ENCODE data around the gene CCT8. TPM values are rescaled to one million over a fixed set of nuclear protein-coding genes. Genes with fewer than 3 reads are reported as not detected.

CCT8 gene
- total RNA-seq, 4 donors from 2014 or later, result 73.9 to 104 (median 85.4) TPM

GRCh38 chr21:29056005-29056404 is 17.4 kb downstream of the CCT8 start:
- Histone ChIP-seq H3K27me3 (no peaks in the 10 kb centered on the region), H3K4me1 (peaks cover 0 to 8% (median 2%) of the 10 kb centered on the region in 4 donors), H3K9me3 (no peaks in the 10 kb centered on the region), H3K27ac (replicated peaks in 1 of 4) (no peak overlapping the region), H3K4me3 (no peak overlapping the region), H3K36me3 (peaks cover 67 to 99% (median 91%) of the 10 kb centered on the region in 4 donors)
- intact Hi-C loops (cut with DNase I), result no loop called here
- WGBS, result 56% methylated on average over 1 of the region's 1 CpG
- no peak for DNase-seq (ENCODE audit: extremely low spot score)
- TF ChIP-seq CTCF (IDR thresholded peaks at IDR 0.05) (no peak), POLR2AphosphoS5 (IDR thresholded peaks at IDR 0.05) (no peak), EP300 (IDR thresholded peaks at IDR 0.05) (no peak), POLR2A (IDR thresholded peaks at IDR 0.05; ENCODE audit: low read depth) (no peak)

GRCh38 chr21:29055080-29055479 is 18.4 kb downstream of the CCT8 start:
- intact Hi-C loops (cut with DNase I), result no loop called here
- WGBS, result 95% methylated on average over 5 of the region's 5 CpGs
- H3K4me3 ChIP-seq, result no peak overlapping the region
- TF ChIP-seq EP300 (IDR thresholded peaks at IDR 0.05), result no peak
- TF ChIP-seq POLR2A (IDR thresholded peaks at IDR 0.05; ENCODE audit: low read depth), result no peak
- TF ChIP-seq POLR2AphosphoS5 (IDR thresholded peaks at IDR 0.05), result no peak
- no peak for TF ChIP-seq CTCF (IDR thresholded peaks at IDR 0.05)
- no peak for DNase-seq (ENCODE audit: extremely low spot score)
- no peaks in the 10 kb centered on the region for H3K27me3 ChIP-seq
- H3K36me3 ChIP-seq, result peaks cover 64 to 99% (median 91%) of the 10 kb centered on the region in 4 donors
- H3K4me1 ChIP-seq, result no peaks in the 10 kb centered on the region
- no peaks in the 10 kb centered on the region for H3K9me3 ChIP-seq
- H3K27ac ChIP-seq (replicated peaks in 1 of 4), result no peak overlapping the region

DNA sequence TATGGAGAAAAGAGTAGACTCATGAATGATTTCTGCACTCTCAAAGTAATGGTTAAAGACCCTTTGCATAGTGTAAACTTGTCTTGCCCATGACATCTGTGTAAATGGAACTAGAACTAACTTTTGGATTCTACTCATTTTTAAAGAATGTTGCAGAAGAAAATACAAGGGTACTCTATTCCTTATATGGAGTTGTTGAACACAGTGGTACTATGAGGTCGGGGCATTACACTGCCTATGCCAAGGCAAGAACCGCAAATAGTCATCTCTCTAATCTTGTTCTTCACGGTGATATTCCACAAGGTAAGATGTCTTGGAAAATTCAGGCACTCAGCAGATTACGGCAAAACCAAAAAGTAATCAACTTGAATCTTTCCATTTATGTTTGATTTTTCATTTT is 19.8 kb downstream of the CCT8 start:
- 80% methylated on average over 4 of the region's 4 CpGs for WGBS
- DNase-seq (ENCODE audit: extremely low spot score), result no peak
- H3K4me1 ChIP-seq, result no peaks in the 10 kb centered on the region
- TF ChIP-seq POLR2A (IDR thresholded peaks at IDR 0.05; ENCODE audit: low read depth) (no peak), EP300 (IDR thresholded peaks at IDR 0.05) (no peak), CTCF (IDR thresholded peaks at IDR 0.05) (no peak), POLR2AphosphoS5 (IDR thresholded peaks at IDR 0.05) (no peak)
- no peaks in the 10 kb centered on the region for H3K9me3 ChIP-seq
- peaks cover 55 to 99% (median 92%) of the 10 kb centered on the region in 4 donors for H3K36me3 ChIP-seq
- intact Hi-C loops (cut with DNase I), result no loop called here
- no peaks in the 10 kb centered on the region for H3K27me3 ChIP-seq
- H3K27ac ChIP-seq (replicated peaks in 1 of 4), result no peak overlapping the region
- H3K4me3 ChIP-seq, result no peak overlapping the region

DNA sequence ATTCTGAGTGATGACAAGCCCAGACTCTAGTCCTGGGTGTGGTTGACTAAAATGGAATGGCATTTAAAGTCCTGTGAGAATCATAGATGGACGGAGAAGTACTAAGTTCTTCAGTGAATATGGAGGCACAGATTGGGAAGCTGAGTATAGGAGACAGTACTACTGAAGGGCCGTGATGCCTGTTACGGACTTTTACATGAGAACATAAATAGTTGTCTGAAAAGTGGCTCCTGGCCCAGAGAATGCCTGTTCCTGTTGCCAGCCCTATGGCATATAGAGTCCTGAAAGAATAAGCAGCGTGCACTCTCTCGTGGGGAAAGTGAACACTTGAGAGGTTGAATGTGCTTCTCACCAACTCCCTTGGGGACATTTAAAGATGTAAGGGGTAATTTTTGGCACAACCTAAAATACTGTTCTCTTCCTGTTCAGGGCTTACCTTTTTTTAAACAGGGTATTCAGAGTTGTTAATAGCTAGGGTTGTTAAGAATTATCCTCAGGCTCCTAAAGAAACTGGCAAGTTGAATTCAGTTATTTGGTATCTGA is 20.4 kb downstream of the CCT8 start:
- H3K36me3 ChIP-seq, result peaks cover 51 to 99% (median 92%) of the 10 kb centered on the region in 4 donors
- intact Hi-C loops (cut with DNase I), result no loop called here
- 73% methylated on average over 5 of the region's 5 CpGs for WGBS

More for the DNA sequence above, 20.4 kb downstream of the CCT8 start:
- H3K9me3 ChIP-seq, result no peaks in the 10 kb centered on the region
- H3K27ac ChIP-seq (replicated peaks in 1 of 4), result no peak overlapping the region
- H3K27me3 ChIP-seq, result no peaks in the 10 kb centered on the region
- no peak for DNase-seq (ENCODE audit: extremely low spot score)
- no peaks in the 10 kb centered on the region for H3K4me1 ChIP-seq
- no peak for TF ChIP-seq POLR2AphosphoS5 (IDR thresholded peaks at IDR 0.05)
- TF ChIP-seq EP300 (IDR thresholded peaks at IDR 0.05), result no peak
- TF ChIP-seq POLR2A (IDR thresholded peaks at IDR 0.05; ENCODE audit: low read depth), result no peak
- TF ChIP-seq CTCF (IDR thresholded peaks at IDR 0.05), result no peak
- H3K4me3 ChIP-seq, result no peak overlapping the region
